Lower leg skin (tissue), 3 donors: Measurements from ENCODE around the gene RFTN2.
"Not testable (repeated sequence)": the region's sequence is repeated elsewhere in the genome, so short reads cannot be mapped to it uniquely, and the experiment has no call there.

ENCODE experiments used
- CTCF ChIP-seq, 3 donors: fragments of 450-650 bp; IDR thresholded peaks; one replicate each; pipeline ENCODE4 v1.5.1; 2016; ENCODE audit warnings: antibody characterized with exemption in 3 of 3, mild to moderate bottlenecking in 3 of 3, moderate library complexity in 2 of 3
- POLR2A ChIP-seq, 2 donors: fragments of 450-650 bp; IDR thresholded peaks; one replicate each; pipeline ENCODE4 v1.6.1; 2016 to 2017; ENCODE audit warnings: antibody characterized with exemption in 2 of 2, mild to moderate bottlenecking in 1 of 2, moderate library complexity in 1 of 2

GRCh38 chr2:197640571-197641122 lies 34.7 kb downstream of the RFTN2 start:
- not testable (repeated sequence) for TF ChIP-seq CTCF, POLR2A (IDR thresholded peaks at IDR 0.05)
